Measurements from ENCODE around the gene ABCA7. TPM values are rescaled to one million over a fixed set of nuclear protein-coding genes. Genes with fewer than 3 reads are reported as not detected.

The ABCA7 gene
- total and polyA plus RNA-seq, 2 of the 8 experiments (the other 6 are each of a cell fraction or from before 2014, with no cell fraction given), result 10.4 to 25.6 TPM

DNA sequence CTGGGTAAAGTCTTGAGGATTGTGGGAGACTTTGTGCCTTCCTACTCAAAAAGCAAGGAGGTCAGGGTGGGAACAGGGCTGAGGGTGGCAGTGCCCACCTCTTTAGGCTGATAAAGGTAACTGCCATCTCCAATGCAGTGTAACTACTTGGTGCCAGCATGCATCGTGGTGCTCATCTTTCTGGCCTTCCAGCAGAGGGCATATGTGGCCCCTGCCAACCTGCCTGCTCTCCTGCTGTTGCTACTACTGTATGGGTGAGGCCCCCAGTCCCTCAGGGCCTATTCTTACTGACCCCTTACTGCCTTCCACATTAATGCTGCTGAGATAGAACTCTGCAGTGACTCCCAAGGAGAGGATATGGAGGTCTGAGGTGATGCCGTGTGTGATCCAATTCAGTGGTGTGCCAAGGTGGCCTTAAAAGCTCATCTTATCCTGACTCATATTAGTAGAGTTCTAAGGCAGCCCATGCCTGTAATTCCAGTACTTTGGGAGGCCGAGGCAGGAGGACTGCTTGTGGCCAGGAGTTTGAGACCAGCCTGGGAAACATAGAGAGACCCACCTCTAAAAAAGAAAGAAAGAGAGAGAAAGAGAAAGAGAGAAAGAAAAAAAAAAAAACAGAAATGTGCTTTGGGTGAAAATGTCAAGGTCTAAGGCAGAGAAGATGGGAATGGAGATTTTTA, 17.4 kb downstream of the ABCA7 start:
- WGBS, 2 experiments (ENCODE audit: extremely low coverage in 1 of 2, insufficient coverage in 1 of 2, insufficient read length in 1 of 2, insufficient replicate concordance in 2 of 2, low coverage in 1 of 2, low lambda C conversion rate in 2 of 2, missing lambda C conversion rate in 1 of 2), result 81% methylated on average over 3 of the region's 3 CpGs; no CpG with 5 or more reads in 1 of the 2 experiments
- Histone ChIP-seq H2BK120ac (replicated peaks; ENCODE audit: low read depth, low read length) (no peak overlapping the region), H3K4me3 (ENCODE audit: extremely low read depth in 1 of 4, insufficient read depth in 2 of 4, low read depth in 3 of 4, low read length in 4 of 4) (no peak overlapping the region), H3K27ac (ENCODE audit: low read depth, low read length) (no peak overlapping the region), H3K18ac (ENCODE audit: extremely low read depth, low read length) (no peak overlapping the region), H3K56ac (replicated peaks; ENCODE audit: insufficient read length, low read depth, low read length) (no peak overlapping the region), H3K36me3 (ENCODE audit: control insufficient read depth in 2 of 4, insufficient read depth in 4 of 4, low read length in 3 of 4) (peaks cover 0 to 49% (median 14%) of the 10 kb centered on the region in 4 experiments; a peak in 6 of 8 replicates), H3K9me3 (ENCODE audit: insufficient read depth in 2 of 2, low read depth in 1 of 2, low read length in 1 of 2) (peaks cover 38 to 57% of the 10 kb centered on the region in 2 experiments), H3K23me2 (ENCODE audit: low read depth, low read length) (peaks cover 3% of the 10 kb centered on the region; the same call in 1 of the 2 replicates), H2BK20ac (ENCODE audit: low read length) (no peak overlapping the region), H3K14ac (ENCODE audit: insufficient read length) (no peak overlapping the region), H4K8ac (ENCODE audit: extremely low read depth, insufficient read depth, low read length) (no peak overlapping the region), H4K91ac (replicated peaks; ENCODE audit: insufficient read length, low read length) (no peak overlapping the region), H3K4me1 (replicated peaks in 1 of 4; ENCODE audit: control insufficient read depth in 3 of 4, insufficient read depth in 4 of 4, low read length in 3 of 4) (peaks cover 0 to 2% (median 0%) of the 10 kb centered on the region in 4 experiments; a peak in 1 of 7 replicates), H2BK5ac (ENCODE audit: low read depth, low read length) (no peak overlapping the region), H4K20me1 (replicated peaks in 1 of 2; ENCODE audit: control insufficient read depth in 1 of 2, insufficient read depth in 2 of 2, low read length in 2 of 2) (peaks cover 0 to 2% of the 10 kb centered on the region in 2 experiments), H2BK12ac (ENCODE audit: low read depth, low read length) (no peak overlapping the region), H3K79me2 (ENCODE audit: control insufficient read depth in 1 of 2, insufficient read depth in 2 of 2, low read length in 2 of 2) (no peaks in the 10 kb centered on the region), H3K9ac (replicated peaks in 1 of 4; ENCODE audit: extremely low read depth in 1 of 4, low read depth in 3 of 4, low read length in 3 of 4) (no peak overlapping the region), H2AK5ac (ENCODE audit: low read depth, low read length) (no peak overlapping the region), H3K27me3 (replicated peaks in 1 of 4; ENCODE audit: control insufficient read depth in 3 of 4, extremely low read depth in 1 of 4, insufficient read depth in 3 of 4, low read length in 3 of 4) (no peaks in the 10 kb centered on the region; a peak in 1 of 7 replicates), H2AFZ (ENCODE audit: low read length) (no peak overlapping the region), H3K79me1 (ENCODE audit: low read depth, low read length) (no peaks in the 10 kb centered on the region), H3K4ac (replicated peaks; ENCODE audit: insufficient read length, low read depth, low read length) (no peak overlapping the region), H3K23ac (ENCODE audit: insufficient read length) (no peak overlapping the region), H3K4me2 (ENCODE audit: insufficient read depth in 1 of 2, low read depth in 2 of 2, low read length in 2 of 2) (no peak overlapping the region), H4K5ac (ENCODE audit: insufficient read length, low read depth, low read length) (no peak overlapping the region), H2BK15ac (ENCODE audit: low read length) (no peak overlapping the region)
- no peak for DNase-seq (ENCODE audit: low read depth in 1 of 2, low spot score in 2 of 2)
- FAIRE-seq, result no peak
- ChIA-PET POLR2A (ENCODE audit: partially characterized antibody) (interaction anchor here (1.0 to 3.0 kb wide), 6 partner anchors 9 to 29 kb away, joined by 3 to 12 read pairs (median 6); partner anchors contain the start of genes ABCA7 and ARHGAP45), CTCF (ENCODE audit: partially characterized antibody) (interaction anchor here (0.6 to 2.4 kb wide), 5 partner anchors 8 to 287 kb away, joined by 3 to 10 read pairs (median 5); partner anchors contain the start of gene ARHGAP45)
- TF ChIP-seq HDAC2 (IDR thresholded peaks at IDR 0.05; ENCODE audit: borderline replicate concordance in 1 of 2, low read depth in 2 of 2, low read length in 2 of 2) (no peak), CBX5 (IDR thresholded peaks at IDR 0.05; ENCODE audit: low read depth, low read length) (0 out of 2 replicates have a peak, but pooled peaks have one; percentile 89)
